Subcutaneous adipose tissue (tissue), 4 donors: Measurements from ENCODE around the gene PSMB8. TPM values are rescaled to one million over a fixed set of nuclear protein-coding genes. Genes with fewer than 3 reads are reported as not detected.

Experiments used
- CTCF ChIP-seq: fragments of 450-650 bp; IDR thresholded peaks from one replicate; pipeline ENCODE4 v1.5.1; 2016; ENCODE audit warnings: low read depth, mild to moderate bottlenecking, control low read depth, antibody characterized with exemption, moderate library complexity
- total RNA-seq, 4 donors: library from RNA; depleted of rRNA; stranded (reverse); fragments of >200 nt; gene quantifications; one replicate each; pipeline ENCODE4 v1.1.0, GENCODE V29; 2016

Gene PSMB8
- total RNA-seq, 4 donors from 2014 or later: 20.5 to 61.4 (median 49.0) TPM

GRCh38 chr6:32840604-32841246, 3.1 kb downstream of the PSMB8 start:
- TF ChIP-seq CTCF: no peak

GRCh38 chr6:32839356-32839755, 4.5 kb downstream of the PSMB8 start:
- no peak for TF ChIP-seq CTCF

- TF ChIP-seq CTCF: no peak
Measured at GRCh38 chr6:32838114-32838958, 5.5 kb downstream of the PSMB8 start, which contains the start of gene TAP2. TAP2 (minus strand) TSS chr6:32838739; CDS start chr6:32838233, 506 bp downstream.

- no peak for TF ChIP-seq CTCF
Measured at GRCh38 chr6:32837651-32838113, 6.2 kb downstream of the PSMB8 start.

GRCh38 chr6:32836873-32837272, 7.0 kb downstream of the PSMB8 start:
- no peak for TF ChIP-seq CTCF

GRCh38 chr6:32835167-32835893, 8.5 kb downstream of the PSMB8 start:
- no peak for TF ChIP-seq CTCF

- no peak for TF ChIP-seq CTCF
Measured at GRCh38 chr6:32833664-32834063, 10.2 kb downstream of the PSMB8 start.
